Measurements from ENCODE around the gene CCL11. TPM values are rescaled to one million over a fixed set of nuclear protein-coding genes. Genes with fewer than 3 reads are reported as not detected.

Gene CCL11
- total RNA-seq, 1 donor from 2014 or later: not detected

DNA sequence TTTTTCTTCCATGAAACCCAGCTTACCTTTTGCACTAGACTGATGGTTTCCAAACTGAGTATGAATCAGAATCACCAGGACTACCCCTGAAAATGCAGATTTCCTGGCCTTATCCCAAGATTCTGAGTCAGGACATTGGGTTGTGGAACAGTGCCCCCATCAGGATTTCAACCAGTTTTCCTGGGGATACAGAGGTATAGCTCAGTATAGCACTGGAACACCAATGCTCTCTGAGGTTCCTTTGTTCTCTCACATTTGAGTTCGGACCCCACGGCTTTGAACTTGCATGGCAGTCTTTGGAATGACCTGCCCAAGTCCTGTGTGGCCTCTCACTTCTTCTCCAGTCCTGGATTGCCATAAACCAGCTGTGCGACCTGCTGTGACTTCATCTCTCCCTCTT lies 20.9 kb downstream of the CCL11 start:
- DNase-seq (ENCODE audit: low read depth): peak; percentile 37
- TF ChIP-seq, protein P1, sequence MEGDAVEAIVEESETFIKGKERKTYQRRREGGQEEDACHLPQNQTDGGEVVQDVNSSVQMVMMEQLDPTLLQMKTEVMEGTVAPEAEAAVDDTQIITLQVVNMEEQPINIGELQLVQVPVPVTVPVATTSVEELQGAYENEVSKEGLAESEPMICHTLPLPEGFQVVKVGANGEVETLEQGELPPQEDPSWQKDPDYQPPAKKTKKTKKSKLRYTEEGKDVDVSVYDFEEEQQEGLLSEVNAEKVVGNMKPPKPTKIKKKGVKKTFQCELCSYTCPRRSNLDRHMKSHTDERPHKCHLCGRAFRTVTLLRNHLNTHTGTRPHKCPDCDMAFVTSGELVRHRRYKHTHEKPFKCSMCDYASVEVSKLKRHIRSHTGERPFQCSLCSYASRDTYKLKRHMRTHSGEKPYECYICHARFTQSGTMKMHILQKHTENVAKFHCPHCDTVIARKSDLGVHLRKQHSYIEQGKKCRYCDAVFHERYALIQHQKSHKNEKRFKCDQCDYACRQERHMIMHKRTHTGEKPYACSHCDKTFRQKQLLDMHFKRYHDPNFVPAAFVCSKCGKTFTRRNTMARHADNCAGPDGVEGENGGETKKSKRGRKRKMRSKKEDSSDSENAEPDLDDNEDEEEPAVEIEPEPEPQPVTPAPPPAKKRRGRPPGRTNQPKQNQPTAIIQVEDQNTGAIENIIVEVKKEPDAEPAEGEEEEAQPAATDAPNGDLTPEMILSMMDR (conservative IDR thresholded peaks at IDR 0.05; ENCODE audit: low read depth, low read length): peak; percentile 84
- H3K4me3 ChIP-seq (ENCODE audit: low read depth, low read length): no peak overlapping the region

- TF ChIP-seq, protein P1 (conservative IDR thresholded peaks at IDR 0.05; ENCODE audit: low read depth, low read length): no peak
- DNase-seq (ENCODE audit: low read depth): no peak
- no peak overlapping the region for H3K4me3 ChIP-seq (ENCODE audit: low read depth, low read length)
These were observed 21.6 kb downstream of the CCL11 start for GRCh38 chr17:34307110-34307509.

DNA sequence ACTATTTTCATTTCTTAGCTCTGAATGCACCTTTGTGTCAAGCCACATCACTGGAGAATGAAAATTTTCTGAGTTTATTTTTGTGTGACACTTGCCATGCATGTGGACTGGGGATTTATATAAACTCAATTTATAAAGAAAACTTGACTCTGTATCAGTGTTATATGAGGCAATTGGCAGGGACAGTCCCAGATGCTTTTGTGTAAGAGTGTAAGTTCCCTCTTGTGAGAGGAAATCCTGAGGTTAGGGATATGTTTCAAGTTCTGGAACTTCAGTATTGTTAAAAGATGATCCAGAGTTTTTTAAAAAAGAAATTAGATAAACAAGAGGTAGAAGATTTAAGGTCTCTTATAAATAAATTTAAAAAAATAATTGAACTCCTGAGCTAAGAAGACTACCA lies 22.8 kb downstream of the CCL11 start:
- DNase-seq (ENCODE audit: low read depth): no peak
- H3K4me3 ChIP-seq (ENCODE audit: low read depth, low read length): no peak overlapping the region
- TF ChIP-seq, protein P1 (conservative IDR thresholded peaks at IDR 0.05; ENCODE audit: low read depth, low read length): no peak

GRCh38 chr17:34311291-34311690 lies 25.7 kb downstream of the CCL11 start:
- TF ChIP-seq, protein P1 (conservative IDR thresholded peaks at IDR 0.05; ENCODE audit: low read depth, low read length): no peak
- no peak overlapping the region for H3K4me3 ChIP-seq (ENCODE audit: low read depth, low read length)
- no peak for DNase-seq (ENCODE audit: low read depth)

DNA sequence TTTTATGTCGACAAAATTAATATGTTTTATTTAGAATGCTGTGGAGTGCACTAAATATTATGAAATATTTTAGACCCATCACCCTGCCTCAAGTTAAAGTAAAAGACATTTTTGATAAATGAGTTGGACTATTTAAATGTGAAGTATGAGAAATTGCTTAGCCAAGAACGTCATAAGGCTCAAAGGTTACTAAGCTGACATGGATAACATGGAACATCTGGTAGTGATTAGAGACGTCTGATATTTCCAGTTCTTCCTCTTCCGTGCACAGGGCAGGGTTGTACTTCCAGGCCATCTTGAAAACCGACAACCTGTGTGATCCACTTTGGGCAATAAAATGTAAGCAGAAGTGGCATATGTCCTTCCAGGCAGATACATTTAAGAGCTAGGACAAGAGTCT lies 26.5 kb downstream of the CCL11 start:
- no peak for DNase-seq (ENCODE audit: low read depth)
- no peak overlapping the region for H3K4me3 ChIP-seq (ENCODE audit: low read depth, low read length)
- TF ChIP-seq, protein P1 (conservative IDR thresholded peaks at IDR 0.05; ENCODE audit: low read depth, low read length): no peak

- no peak for DNase-seq (ENCODE audit: low read depth)
- TF ChIP-seq, protein P1 (conservative IDR thresholded peaks at IDR 0.05; ENCODE audit: low read depth, low read length): no peak
These were observed 27.6 kb downstream of the CCL11 start for GRCh38 chr17:34313164-34313563.

GRCh38 chr17:34314279-34314678 lies 28.7 kb downstream of the CCL11 start:
- no peak for DNase-seq (ENCODE audit: low read depth)
- no peak overlapping the region for H3K4me3 ChIP-seq (ENCODE audit: low read depth, low read length)
- TF ChIP-seq, protein P1 (conservative IDR thresholded peaks at IDR 0.05; ENCODE audit: low read depth, low read length): no peak

More at GRCh38 chr17:34313164-34313563, 27.6 kb downstream of the CCL11 start:
- H3K4me3 ChIP-seq (ENCODE audit: low read depth, low read length): no peak overlapping the region
